GM23338 (cell line): ENCODE results near the gene PDCD10. TPM values are rescaled to one million over a fixed set of nuclear protein-coding genes. Genes with fewer than 3 reads are reported as not detected.

Experiments used
- ATAC-seq: fragments of 200-7000 bp; cut with Tn5 transposase; 3 replicates; pipeline ENCODE4 v1.9.1; 2020
- DNase-seq: peaks from one replicate; pipeline ENCODE4 v3.0.0-alpha.2; 2015; ENCODE audit warnings: low spot score
- H2AFZ ChIP-seq: fragments of 200-600 bp; sonication (generic); 2 replicates; pipeline ENCODE4 v1.8.0; 2016; ENCODE audit warnings: antibody characterized with exemption, mild to moderate bottlenecking, moderate library complexity
- H3F3A ChIP-seq: fragments of 200-600 bp; sonication (generic); replicated peaks from 2 replicates; pipeline ENCODE4 v1.8.0; 2017; ENCODE audit warnings: antibody characterized with exemption, mixed run types, low read depth
- H3K27ac ChIP-seq: fragments of 200-600 bp; sonication (generic); 2 replicates; pipeline ENCODE4 v1.6.1; 2016; ENCODE audit warnings: low read depth
- H3K27me3 ChIP-seq: fragments of 200-600 bp; sonication (generic); 2 replicates; pipeline ENCODE4 v1.8.0; 2016; ENCODE audit warnings: mild to moderate bottlenecking, mixed run types, moderate library complexity; ENCODE audit not compliant: insufficient read depth
- H3K36me3 ChIP-seq: fragments of 200-600 bp; sonication (generic); 2 replicates; pipeline ENCODE4 v1.8.0; 2016; ENCODE audit warnings: mild to moderate bottlenecking; ENCODE audit not compliant: insufficient read depth
- H3K4me1 ChIP-seq: fragments of 200-600 bp; sonication (generic); 2 replicates; pipeline ENCODE4 v1.8.0; 2016; ENCODE audit warnings: mild to moderate bottlenecking, moderate library complexity; ENCODE audit not compliant: insufficient read depth
- H3K4me2 ChIP-seq: fragments of 200-600 bp; sonication (generic); 2 replicates; pipeline ENCODE4 v1.7.1; 2017; ENCODE audit warnings: mixed run types
- H3K4me3 ChIP-seq: fragments of 200-600 bp; sonication (generic); 2 replicates; pipeline ENCODE4 v1.6.1; 2016; ENCODE audit warnings: mixed run types
- H3K79me2 ChIP-seq: fragments of 200-600 bp; sonication (generic); replicated peaks from 2 replicates; pipeline ENCODE4 v1.8.0; 2017; ENCODE audit warnings: mild to moderate bottlenecking; ENCODE audit not compliant: insufficient read depth
- H3K9me2 ChIP-seq: fragments of 200-600 bp; sonication (generic); 2 replicates; pipeline ENCODE4 v1.8.0; 2017; ENCODE audit not compliant: insufficient read depth
- H4K20me1 ChIP-seq: fragments of 200-600 bp; sonication (generic); replicated peaks from 2 replicates; pipeline ENCODE4 v1.8.0; 2017; ENCODE audit warnings: mild to moderate bottlenecking; ENCODE audit not compliant: insufficient read depth
- H3K27ac Mint-ChIP-seq: 2 replicates; pipeline ENCODE4 v1.8.0; 2020; ENCODE audit warnings: inconsistent platforms, mild to moderate bottlenecking, moderate library complexity, mixed read lengths
- H3K27me3 Mint-ChIP-seq: 3 replicates; pipeline ENCODE4 v1.8.0; 2022; ENCODE audit warnings: low read depth, mild to moderate bottlenecking, moderate library complexity, mixed read lengths, inconsistent platforms; ENCODE audit not compliant: insufficient read depth, poor library complexity
- H3K36me3 Mint-ChIP-seq: 3 replicates; pipeline ENCODE4 v1.8.0; 2021; ENCODE audit warnings: low read depth, mild to moderate bottlenecking, inconsistent platforms, moderate library complexity, mixed read lengths
- H3K4me1 Mint-ChIP-seq: 3 replicates; pipeline ENCODE4 v1.8.0; 2020; ENCODE audit warnings: mild to moderate bottlenecking, inconsistent platforms, mixed read lengths
- H3K4me3 Mint-ChIP-seq: 3 replicates; pipeline ENCODE4 v1.8.0; 2021; ENCODE audit warnings: moderate library complexity, mild to moderate bottlenecking, inconsistent platforms, mixed read lengths
- H3K9me3 Mint-ChIP-seq: 3 replicates; pipeline ENCODE4 v1.8.0; 2020; ENCODE audit warnings: moderate library complexity, mild to moderate bottlenecking, inconsistent platforms, mixed read lengths
- CREB1 ChIP-seq: fragments of 250-450 bp; sonication (Bioruptor Pico); IDR thresholded peaks from 2 replicates; pipeline ENCODE4 v1.5.0; 2020; ENCODE audit warnings: low read depth, mild to moderate bottlenecking, moderate library complexity
- EZH2 ChIP-seq: fragments of 200-600 bp; sonication (generic); IDR thresholded peaks from one replicate; pipeline ENCODE4 v1.8.0; 2017; ENCODE audit warnings: antibody characterized with exemption, mild to moderate bottlenecking, low read depth; ENCODE audit not compliant: unreplicated experiment
- JUNB ChIP-seq: IDR thresholded peaks from one replicate; pipeline ENCODE4 v1.6.1; 2016; ENCODE audit warnings: antibody characterized with exemption; ENCODE audit not compliant: unreplicated experiment
- STAT1 ChIP-seq: IDR thresholded peaks from one replicate; pipeline ENCODE4 v1.6.1; 2016; ENCODE audit warnings: antibody characterized with exemption; ENCODE audit not compliant: unreplicated experiment
- ZNF114 ChIP-seq: fragments of 250-450 bp; sonication (Bioruptor Pico); IDR thresholded peaks from 2 replicates; pipeline ENCODE4 v1.5.0; 2020; ENCODE audit warnings: mild to moderate bottlenecking, moderate library complexity
- ZNF331 ChIP-seq: fragments of 250-450 bp; sonication (Bioruptor Pico); IDR thresholded peaks from 2 replicates; pipeline ENCODE4 v1.5.0; 2020; ENCODE audit warnings: low read depth, mild to moderate bottlenecking, moderate library complexity
- polyA plus RNA-seq: library from polyadenylated mRNA; unstranded; fragments of >200 nt; fragmentation: Nextera tagmentation; extraction: Ambion mirVana; gene quantifications from 2 replicates; pipeline ENCODE4 v1.2.1, GENCODE V29; 2016
- total RNA-seq: library from RNA; depleted of rRNA; stranded (reverse); fragments of >200 nt; shearing (Covaris generic); gene quantifications from 2 replicates; pipeline ENCODE4 v1.2.3, GENCODE V29; 2014
- TF ChIP-seq, protein P1 (sequence below): fragments of 250-450 bp; sonication (Bioruptor Pico); IDR thresholded peaks from 2 replicates; pipeline ENCODE4 v1.5.0; 2020; ENCODE audit warnings: mild to moderate bottlenecking, moderate library complexity
- TF ChIP-seq, protein P2 (sequence below): IDR thresholded peaks from one replicate; pipeline ENCODE4 v1.6.1; 2018; ENCODE audit warnings: antibody characterized with exemption; ENCODE audit not compliant: unreplicated experiment
- TF ChIP-seq, protein P3 (sequence below), 2 experiments: fragments of 200-600 bp in 1 of 2; sonication (generic) in 1 of 2; conservative IDR thresholded peaks; 2 replicates each; pipeline versions ENCODE4 v1.5.1 to v1.6.1; 2016 to 2017; ENCODE audit warnings: antibody characterized with exemption in 2 of 2, low read depth in 2 of 2, mild to moderate bottlenecking in 2 of 2, moderate library complexity in 1 of 2

The PDCD10 gene
- total and polyA plus RNA-seq, 2 experiments from 2014 or later: 95.2 to 125 TPM

DNA sequence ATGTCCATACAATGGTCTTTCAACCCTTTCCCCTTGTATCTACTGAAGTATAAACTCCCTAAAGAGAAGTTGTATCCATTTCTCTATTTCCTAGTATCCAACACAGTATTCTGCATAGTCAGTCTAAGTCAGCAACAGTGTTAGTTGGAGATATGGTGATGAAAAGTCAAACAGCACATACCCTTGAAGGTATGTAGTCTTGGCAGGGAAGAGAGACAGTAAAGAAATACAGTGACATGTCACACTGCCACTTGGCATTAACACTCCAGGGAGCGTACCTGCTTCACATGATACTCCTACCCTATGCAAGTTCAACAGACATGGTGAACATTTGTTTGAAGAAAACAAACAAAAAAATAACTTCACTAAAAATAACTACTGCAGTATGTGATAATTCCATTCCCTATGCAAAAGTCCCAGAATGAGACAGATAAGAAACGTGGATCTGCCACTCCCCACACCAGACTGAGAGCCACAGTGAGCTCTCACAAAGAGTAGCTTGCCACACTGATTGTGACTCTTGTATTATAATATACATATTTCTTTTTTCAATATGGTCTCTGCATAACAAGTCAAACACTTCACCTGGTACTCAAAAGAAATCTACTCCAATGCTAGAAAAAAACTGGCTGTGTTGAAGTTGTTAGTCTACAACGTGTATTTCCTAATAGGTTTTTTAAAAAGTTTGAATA lies 5.9 kb downstream of the PDCD10 start:
- TF ChIP-seq, protein P1, sequence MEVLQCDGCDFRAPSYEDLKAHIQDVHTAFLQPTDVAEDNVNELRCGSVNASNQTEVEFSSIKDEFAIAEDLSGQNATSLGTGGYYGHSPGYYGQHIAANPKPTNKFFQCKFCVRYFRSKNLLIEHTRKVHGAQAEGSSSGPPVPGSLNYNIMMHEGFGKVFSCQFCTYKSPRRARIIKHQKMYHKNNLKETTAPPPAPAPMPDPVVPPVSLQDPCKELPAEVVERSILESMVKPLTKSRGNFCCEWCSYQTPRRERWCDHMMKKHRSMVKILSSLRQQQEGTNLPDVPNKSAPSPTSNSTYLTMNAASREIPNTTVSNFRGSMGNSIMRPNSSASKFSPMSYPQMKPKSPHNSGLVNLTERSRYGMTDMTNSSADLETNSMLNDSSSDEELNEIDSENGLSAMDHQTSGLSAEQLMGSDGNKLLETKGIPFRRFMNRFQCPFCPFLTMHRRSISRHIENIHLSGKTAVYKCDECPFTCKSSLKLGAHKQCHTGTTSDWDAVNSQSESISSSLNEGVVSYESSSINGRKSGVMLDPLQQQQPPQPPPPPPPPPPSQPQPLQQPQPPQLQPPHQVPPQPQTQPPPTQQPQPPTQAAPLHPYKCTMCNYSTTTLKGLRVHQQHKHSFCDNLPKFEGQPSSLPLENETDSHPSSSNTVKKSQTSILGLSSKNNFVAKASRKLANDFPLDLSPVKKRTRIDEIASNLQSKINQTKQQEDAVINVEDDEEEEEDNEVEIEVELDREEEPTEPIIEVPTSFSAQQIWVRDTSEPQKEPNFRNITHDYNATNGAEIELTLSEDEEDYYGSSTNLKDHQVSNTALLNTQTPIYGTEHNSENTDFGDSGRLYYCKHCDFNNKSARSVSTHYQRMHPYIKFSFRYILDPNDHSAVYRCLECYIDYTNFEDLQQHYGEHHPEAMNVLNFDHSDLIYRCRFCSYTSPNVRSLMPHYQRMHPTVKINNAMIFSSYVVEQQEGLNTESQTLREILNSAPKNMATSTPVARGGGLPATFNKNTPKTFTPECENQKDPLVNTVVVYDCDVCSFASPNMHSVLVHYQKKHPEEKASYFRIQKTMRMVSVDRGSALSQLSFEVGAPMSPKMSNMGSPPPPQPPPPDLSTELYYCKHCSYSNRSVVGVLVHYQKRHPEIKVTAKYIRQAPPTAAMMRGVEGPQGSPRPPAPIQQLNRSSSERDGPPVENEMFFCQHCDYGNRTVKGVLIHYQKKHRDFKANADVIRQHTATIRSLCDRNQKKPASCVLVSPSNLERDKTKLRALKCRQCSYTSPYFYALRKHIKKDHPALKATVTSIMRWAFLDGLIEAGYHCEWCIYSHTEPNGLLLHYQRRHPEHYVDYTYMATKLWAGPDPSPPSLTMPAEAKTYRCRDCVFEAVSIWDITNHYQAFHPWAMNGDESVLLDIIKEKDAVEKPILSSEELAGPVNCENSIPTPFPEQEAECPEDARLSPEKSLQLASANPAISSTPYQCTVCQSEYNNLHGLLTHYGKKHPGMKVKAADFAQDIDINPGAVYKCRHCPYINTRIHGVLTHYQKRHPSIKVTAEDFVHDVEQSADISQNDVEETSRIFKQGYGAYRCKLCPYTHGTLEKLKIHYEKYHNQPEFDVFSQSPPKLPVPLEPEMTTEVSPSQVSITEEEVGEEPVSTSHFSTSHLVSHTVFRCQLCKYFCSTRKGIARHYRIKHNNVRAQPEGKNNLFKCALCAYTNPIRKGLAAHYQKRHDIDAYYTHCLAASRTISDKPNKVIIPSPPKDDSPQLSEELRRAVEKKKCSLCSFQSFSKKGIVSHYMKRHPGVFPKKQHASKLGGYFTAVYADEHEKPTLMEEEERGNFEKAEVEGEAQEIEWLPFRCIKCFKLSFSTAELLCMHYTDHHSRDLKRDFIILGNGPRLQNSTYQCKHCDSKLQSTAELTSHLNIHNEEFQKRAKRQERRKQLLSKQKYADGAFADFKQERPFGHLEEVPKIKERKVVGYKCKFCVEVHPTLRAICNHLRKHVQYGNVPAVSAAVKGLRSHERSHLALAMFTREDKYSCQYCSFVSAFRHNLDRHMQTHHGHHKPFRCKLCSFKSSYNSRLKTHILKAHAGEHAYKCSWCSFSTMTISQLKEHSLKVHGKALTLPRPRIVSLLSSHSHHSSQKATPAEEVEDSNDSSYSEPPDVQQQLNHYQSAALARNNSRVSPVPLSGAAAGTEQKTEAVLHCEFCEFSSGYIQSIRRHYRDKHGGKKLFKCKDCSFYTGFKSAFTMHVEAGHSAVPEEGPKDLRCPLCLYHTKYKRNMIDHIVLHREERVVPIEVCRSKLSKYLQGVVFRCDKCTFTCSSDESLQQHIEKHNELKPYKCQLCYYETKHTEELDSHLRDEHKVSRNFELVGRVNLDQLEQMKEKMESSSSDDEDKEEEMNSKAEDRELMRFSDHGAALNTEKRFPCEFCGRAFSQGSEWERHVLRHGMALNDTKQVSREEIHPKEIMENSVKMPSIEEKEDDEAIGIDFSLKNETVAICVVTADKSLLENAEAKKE: no peak
- TF ChIP-seq, protein P2, sequence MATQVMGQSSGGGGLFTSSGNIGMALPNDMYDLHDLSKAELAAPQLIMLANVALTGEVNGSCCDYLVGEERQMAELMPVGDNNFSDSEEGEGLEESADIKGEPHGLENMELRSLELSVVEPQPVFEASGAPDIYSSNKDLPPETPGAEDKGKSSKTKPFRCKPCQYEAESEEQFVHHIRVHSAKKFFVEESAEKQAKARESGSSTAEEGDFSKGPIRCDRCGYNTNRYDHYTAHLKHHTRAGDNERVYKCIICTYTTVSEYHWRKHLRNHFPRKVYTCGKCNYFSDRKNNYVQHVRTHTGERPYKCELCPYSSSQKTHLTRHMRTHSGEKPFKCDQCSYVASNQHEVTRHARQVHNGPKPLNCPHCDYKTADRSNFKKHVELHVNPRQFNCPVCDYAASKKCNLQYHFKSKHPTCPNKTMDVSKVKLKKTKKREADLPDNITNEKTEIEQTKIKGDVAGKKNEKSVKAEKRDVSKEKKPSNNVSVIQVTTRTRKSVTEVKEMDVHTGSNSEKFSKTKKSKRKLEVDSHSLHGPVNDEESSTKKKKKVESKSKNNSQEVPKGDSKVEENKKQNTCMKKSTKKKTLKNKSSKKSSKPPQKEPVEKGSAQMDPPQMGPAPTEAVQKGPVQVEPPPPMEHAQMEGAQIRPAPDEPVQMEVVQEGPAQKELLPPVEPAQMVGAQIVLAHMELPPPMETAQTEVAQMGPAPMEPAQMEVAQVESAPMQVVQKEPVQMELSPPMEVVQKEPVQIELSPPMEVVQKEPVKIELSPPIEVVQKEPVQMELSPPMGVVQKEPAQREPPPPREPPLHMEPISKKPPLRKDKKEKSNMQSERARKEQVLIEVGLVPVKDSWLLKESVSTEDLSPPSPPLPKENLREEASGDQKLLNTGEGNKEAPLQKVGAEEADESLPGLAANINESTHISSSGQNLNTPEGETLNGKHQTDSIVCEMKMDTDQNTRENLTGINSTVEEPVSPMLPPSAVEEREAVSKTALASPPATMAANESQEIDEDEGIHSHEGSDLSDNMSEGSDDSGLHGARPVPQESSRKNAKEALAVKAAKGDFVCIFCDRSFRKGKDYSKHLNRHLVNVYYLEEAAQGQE: no peak
- TF ChIP-seq, protein P3, sequence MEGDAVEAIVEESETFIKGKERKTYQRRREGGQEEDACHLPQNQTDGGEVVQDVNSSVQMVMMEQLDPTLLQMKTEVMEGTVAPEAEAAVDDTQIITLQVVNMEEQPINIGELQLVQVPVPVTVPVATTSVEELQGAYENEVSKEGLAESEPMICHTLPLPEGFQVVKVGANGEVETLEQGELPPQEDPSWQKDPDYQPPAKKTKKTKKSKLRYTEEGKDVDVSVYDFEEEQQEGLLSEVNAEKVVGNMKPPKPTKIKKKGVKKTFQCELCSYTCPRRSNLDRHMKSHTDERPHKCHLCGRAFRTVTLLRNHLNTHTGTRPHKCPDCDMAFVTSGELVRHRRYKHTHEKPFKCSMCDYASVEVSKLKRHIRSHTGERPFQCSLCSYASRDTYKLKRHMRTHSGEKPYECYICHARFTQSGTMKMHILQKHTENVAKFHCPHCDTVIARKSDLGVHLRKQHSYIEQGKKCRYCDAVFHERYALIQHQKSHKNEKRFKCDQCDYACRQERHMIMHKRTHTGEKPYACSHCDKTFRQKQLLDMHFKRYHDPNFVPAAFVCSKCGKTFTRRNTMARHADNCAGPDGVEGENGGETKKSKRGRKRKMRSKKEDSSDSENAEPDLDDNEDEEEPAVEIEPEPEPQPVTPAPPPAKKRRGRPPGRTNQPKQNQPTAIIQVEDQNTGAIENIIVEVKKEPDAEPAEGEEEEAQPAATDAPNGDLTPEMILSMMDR (conservative IDR thresholded peaks at IDR 0.05; ENCODE audit: low read depth in 2 of 2): no peak
- TF ChIP-seq ZNF331 (CRISPR knock-in tag) (no peak), JUNB (no peak), ZNF114 (CRISPR knock-in tag) (no peak), STAT1 (no peak), CREB1 (CRISPR knock-in tag) (no peak), EZH2 (no peak)
- no peak overlapping the region for H3K27ac Mint-ChIP-seq

More for the DNA sequence above, 5.9 kb downstream of the PDCD10 start:
- Histone ChIP-seq H3K79me2 (peaks cover 100% of the 10 kb centered on the region), H3F3A (no peaks in the 10 kb centered on the region; the same call in 1 of the 2 replicates), H3K27me3 (no peaks in the 10 kb centered on the region), H3K9me2 (no peaks in the 10 kb centered on the region), H3K4me1 (peaks cover 62% of the 10 kb centered on the region), H3K4me2 (no peak overlapping the region), H4K20me1 (peaks cover 60% of the 10 kb centered on the region), H3K36me3 (no peaks in the 10 kb centered on the region), H3K4me3 (no peak overlapping the region), H3K27ac (no peak overlapping the region), H2AFZ (no peak overlapping the region)
- ATAC-seq (no peak), DNase-seq (no peak)
- Mint-ChIP-seq H3K4me3 (no peak overlapping the region), H3K4me1 (peaks cover 61% of the 10 kb centered on the region), H3K9me3 (no peaks in the 10 kb centered on the region; the same call in 2 of the 3 replicates), H3K27me3 (no peaks in the 10 kb centered on the region), H3K36me3 (no peaks in the 10 kb centered on the region)
